AG09319 (cell line): ENCODE data around the gene OR5K2.

Experiments
- DNase-seq: peaks from one replicate; pipeline ENCODE4 v3.0.0-alpha.2; 2010; ENCODE audit warnings: low read depth; ENCODE audit errors: extremely low read depth
- TF ChIP-seq, protein P1 (sequence below): IDR thresholded peaks from 2 replicates; pipeline ENCODE4 v1.5.1; 2011; ENCODE audit warnings: low read depth, mild to moderate bottlenecking, inconsistent platforms, low read length, moderate library complexity

The OR5K2 gene

GRCh38 chr3:98508582-98508981 lies 11.1 kb downstream of the OR5K2 start:
- no peak for DNase-seq
- TF ChIP-seq, protein P1, sequence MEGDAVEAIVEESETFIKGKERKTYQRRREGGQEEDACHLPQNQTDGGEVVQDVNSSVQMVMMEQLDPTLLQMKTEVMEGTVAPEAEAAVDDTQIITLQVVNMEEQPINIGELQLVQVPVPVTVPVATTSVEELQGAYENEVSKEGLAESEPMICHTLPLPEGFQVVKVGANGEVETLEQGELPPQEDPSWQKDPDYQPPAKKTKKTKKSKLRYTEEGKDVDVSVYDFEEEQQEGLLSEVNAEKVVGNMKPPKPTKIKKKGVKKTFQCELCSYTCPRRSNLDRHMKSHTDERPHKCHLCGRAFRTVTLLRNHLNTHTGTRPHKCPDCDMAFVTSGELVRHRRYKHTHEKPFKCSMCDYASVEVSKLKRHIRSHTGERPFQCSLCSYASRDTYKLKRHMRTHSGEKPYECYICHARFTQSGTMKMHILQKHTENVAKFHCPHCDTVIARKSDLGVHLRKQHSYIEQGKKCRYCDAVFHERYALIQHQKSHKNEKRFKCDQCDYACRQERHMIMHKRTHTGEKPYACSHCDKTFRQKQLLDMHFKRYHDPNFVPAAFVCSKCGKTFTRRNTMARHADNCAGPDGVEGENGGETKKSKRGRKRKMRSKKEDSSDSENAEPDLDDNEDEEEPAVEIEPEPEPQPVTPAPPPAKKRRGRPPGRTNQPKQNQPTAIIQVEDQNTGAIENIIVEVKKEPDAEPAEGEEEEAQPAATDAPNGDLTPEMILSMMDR: no peak

DNA sequence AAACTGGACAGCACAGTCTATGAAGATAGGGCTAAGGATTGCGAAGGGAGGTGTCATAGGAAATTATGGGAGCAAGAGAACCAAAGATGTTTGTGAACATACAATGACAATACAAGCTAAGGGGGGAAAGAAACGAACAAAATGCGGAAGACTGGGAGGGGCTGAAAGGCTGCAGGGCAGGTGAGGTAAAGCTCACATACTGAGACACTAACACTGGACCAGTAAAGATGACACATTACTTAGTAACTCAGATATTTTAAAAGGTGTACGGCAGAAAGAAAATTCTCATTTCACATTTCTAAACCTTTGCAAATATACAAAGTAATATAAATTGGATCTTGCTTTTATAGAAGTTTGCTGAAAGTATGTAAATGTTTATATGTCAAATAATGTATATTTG lies 15.1 kb downstream of the OR5K2 start:
- DNase-seq: no peak
- TF ChIP-seq, protein P1: no peak

DNA sequence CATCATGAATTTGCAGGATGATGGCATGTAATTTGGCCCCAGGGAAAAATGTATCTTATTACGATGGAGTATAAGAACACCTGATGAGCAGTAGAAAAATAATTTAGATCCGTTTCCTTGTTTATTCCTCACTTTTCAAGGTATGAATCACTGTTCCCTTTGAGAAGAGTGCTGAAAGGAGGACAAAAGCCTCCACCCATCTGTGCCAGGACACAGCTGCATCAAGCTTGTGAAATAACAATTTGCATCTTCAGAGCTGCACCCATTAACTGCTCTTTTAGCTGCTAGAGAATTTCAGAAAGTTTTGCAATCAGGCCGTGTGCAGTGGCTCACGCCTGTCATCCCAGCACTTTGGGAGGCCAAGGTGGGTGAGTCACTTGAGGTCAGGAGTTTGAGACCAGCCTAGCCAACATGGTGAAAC lies 15.6 kb downstream of the OR5K2 start:
- TF ChIP-seq, protein P1: no peak
- DNase-seq: no peak

GRCh38 chr3:98513736-98514135 lies 16.3 kb downstream of the OR5K2 start:
- TF ChIP-seq, protein P1: no peak
- no peak for DNase-seq

- no peak for DNase-seq
- TF ChIP-seq, protein P1: no peak
These were observed 17.5 kb downstream of the OR5K2 start for GRCh38 chr3:98514948-98515347.

DNA sequence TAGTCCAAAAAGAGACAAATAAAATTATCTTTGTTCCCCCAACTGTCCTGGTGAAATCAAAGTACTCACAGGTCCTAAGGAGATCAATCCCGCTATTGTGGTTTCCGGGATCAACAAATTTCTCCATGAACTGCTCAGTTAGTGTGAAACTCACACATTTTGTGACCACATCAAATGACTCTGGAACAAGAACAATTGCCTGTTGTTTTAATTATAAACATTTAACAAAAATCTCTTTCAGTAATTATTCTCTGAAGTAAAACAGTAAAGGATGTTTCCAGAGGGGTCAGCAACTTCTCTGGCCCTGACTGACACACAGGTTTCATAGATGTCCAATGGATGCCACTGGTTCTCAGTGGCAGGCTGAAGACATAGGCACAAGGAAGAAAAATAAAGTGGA lies 21.3 kb downstream of the OR5K2 start:
- TF ChIP-seq, protein P1: no peak
- no peak for DNase-seq

GRCh38 chr3:98519351-98519750 lies 21.9 kb downstream of the OR5K2 start:
- TF ChIP-seq, protein P1: no peak
- DNase-seq: no peak
